ENCODE measurements around the gene SNX14. TPM values are rescaled to one million over a fixed set of nuclear protein-coding genes. Genes with fewer than 3 reads are reported as not detected.

Gene SNX14
- total and polyA plus RNA-seq, 4 donors = 10.9 to 85.1 (median 81.8) TPM

DNA sequence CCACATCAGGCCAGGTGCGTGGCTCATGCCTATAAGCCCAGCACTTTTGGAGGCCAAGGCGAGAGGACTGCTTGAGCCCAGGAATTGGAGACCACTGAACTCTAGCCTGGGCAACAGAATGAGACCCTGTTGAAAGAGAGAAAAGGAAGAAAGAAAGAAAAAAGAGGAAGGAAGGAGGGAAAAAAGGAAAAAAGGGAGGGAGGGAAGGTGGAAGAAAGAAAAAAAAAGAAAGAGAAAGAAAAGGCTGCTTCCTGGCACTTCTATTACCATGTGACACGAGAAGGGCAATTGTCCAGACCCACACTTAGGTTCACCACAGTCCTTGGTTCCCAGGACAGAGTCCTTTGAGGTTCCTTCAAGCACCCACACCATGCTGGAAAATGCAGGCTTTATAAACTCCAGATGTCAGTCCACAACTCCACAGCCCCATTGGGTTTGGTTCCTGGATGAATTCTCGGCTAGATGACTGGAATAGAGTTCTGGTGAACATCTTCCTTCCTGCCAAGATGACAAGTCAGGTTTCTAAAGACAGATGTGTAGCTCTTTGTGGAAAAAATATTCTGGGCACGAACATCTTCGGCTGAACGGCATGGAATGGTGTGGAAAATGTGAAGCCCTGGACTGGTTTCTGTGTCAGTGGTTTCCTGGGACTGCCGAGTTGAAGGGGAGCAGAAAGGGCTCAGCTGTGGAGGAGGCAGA lies 111.3 kb downstream of the SNX14 start:
- intact Hi-C loops (cut with DNase I) = loop anchor here (2.0 to 5.0 kb wide), 4 partner anchors 32 to 128 kb away; partner anchors contain the start of gene NT5E (in 1 of the 2)
- DNase-seq (no peak), ATAC-seq (ENCODE audit: low FRiP score) (peak; percentile 33)
- no peaks in the 10 kb centered on the region for H3K9me3 ChIP-seq (ENCODE audit: control insufficient read depth, low read length)
- H3K27me3 ChIP-seq (ENCODE audit: control insufficient read depth in 1 of 2, insufficient read depth in 2 of 2, low read length in 1 of 2) = no peaks in the 10 kb centered on the region
- 56 to 58% methylated on average over 8 of the region's 8 CpGs for WGBS, 2 donors
- peak overlapping the region in 1 of 2 donors; percentile 52 for H3K27ac ChIP-seq (ENCODE audit: low read depth in 1 of 2, low read length in 2 of 2)
- H3K4me3 ChIP-seq (ENCODE audit: low read length in 2 of 2) = no peak overlapping the region
- H3K4me1 ChIP-seq (ENCODE audit: control insufficient read depth in 1 of 2, insufficient read depth in 2 of 2, low read length in 2 of 2) = no peaks in the 10 kb centered on the region
- H3K36me3 ChIP-seq (ENCODE audit: control insufficient read depth in 1 of 2, insufficient read depth in 2 of 2, low read length in 1 of 2) = peaks cover under 1 to 2% of the 10 kb centered on the region in 2 donors

- Histone ChIP-seq H3K27ac (ENCODE audit: low read depth in 1 of 2, low read length in 2 of 2) (no peak overlapping the region), H3K27me3 (ENCODE audit: control insufficient read depth in 1 of 2, insufficient read depth in 2 of 2, low read length in 1 of 2) (no peaks in the 10 kb centered on the region), H3K9me3 (ENCODE audit: control insufficient read depth, low read length) (peaks cover 5% of the 10 kb centered on the region), H3K36me3 (ENCODE audit: control insufficient read depth in 1 of 2, insufficient read depth in 2 of 2, low read length in 1 of 2) (peaks cover 2 to 3% of the 10 kb centered on the region in 2 donors), H3K4me1 (ENCODE audit: control insufficient read depth in 1 of 2, insufficient read depth in 2 of 2, low read length in 2 of 2) (peaks cover 0 to 2% of the 10 kb centered on the region in 2 donors), H3K4me3 (ENCODE audit: low read length in 2 of 2) (no peak overlapping the region)
- no peak for DNase-seq
- intact Hi-C loops (cut with DNase I) = no loop called here
- no peak for ATAC-seq (ENCODE audit: low FRiP score)
- WGBS, 2 donors = 81 to 90% methylated on average over 1 of the region's 1 CpG
These were observed 114.5 kb downstream of the SNX14 start for GRCh38 chr6:85479208-85479607.

DNA sequence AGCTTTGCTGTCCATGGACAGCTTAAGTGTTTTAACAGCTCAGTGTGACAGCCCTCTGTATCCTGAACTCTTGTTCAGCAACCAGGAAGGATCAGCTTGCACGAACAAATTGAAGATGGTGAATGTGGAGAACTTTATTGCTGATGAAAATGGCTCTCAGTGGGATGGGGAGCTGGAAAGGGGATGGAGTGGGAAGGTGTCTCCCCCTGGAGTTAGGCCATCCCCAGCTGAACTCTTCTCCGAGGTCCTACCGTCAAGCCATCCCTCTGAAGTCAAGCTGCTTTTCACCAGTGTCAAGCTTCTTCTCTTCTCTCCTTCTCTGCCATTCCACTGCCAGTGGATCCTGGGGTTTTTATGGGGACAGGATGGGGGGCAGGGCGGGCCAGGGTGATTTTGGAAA lies 117.1 kb downstream of the SNX14 start:
- DNase-seq (no peak), ATAC-seq (ENCODE audit: low FRiP score) (no peak)
- Histone ChIP-seq H3K4me3 (ENCODE audit: low read length in 2 of 2) (no peak overlapping the region), H3K4me1 (ENCODE audit: control insufficient read depth in 1 of 2, insufficient read depth in 2 of 2, low read length in 2 of 2) (peaks cover 0 to 5% of the 10 kb centered on the region in 2 donors), H3K36me3 (ENCODE audit: control insufficient read depth in 1 of 2, insufficient read depth in 2 of 2, low read length in 1 of 2) (peaks cover 2 to 3% of the 10 kb centered on the region in 2 donors), H3K27ac (ENCODE audit: low read depth in 1 of 2, low read length in 2 of 2) (no peak overlapping the region), H3K27me3 (ENCODE audit: control insufficient read depth in 1 of 2, insufficient read depth in 2 of 2, low read length in 1 of 2) (no peaks in the 10 kb centered on the region), H3K9me3 (ENCODE audit: control insufficient read depth, low read length) (peaks cover 5% of the 10 kb centered on the region)
- WGBS, 2 donors = 98 to 100% methylated on average over 4 of the region's 4 CpGs
- intact Hi-C loops (cut with DNase I) = no loop called here

DNA sequence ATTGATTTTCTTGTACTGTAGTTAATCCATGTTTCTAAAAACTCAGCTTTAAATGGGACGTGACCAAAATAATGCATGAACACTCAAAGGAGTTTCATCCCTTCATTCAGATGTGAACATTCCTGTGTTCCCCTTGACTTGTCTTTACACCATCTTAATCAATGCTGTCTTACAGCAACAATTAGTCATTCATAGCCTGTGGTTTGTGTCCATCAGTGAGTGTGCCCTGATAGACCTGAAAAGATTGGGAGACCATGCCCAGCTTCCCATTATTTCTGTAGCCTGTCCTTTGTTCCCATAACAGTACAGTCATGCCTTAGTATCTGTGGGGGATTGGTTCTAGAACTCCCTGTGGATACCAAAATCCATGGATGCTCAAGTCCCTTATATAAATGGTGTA lies 119.9 kb downstream of the SNX14 start:
- DNase-seq = no peak
- Histone ChIP-seq H3K27ac (ENCODE audit: low read depth in 1 of 2, low read length in 2 of 2) (peak overlapping the region in 1 of 2 donors; percentile 6), H3K4me3 (ENCODE audit: low read length in 2 of 2) (no peak overlapping the region), H3K9me3 (ENCODE audit: control insufficient read depth, low read length) (peaks cover 5% of the 10 kb centered on the region), H3K27me3 (ENCODE audit: control insufficient read depth in 1 of 2, insufficient read depth in 2 of 2, low read length in 1 of 2) (no peaks in the 10 kb centered on the region), H3K36me3 (ENCODE audit: control insufficient read depth in 1 of 2, insufficient read depth in 2 of 2, low read length in 1 of 2) (peaks cover 0 to 3% of the 10 kb centered on the region in 2 donors), H3K4me1 (ENCODE audit: control insufficient read depth in 1 of 2, insufficient read depth in 2 of 2, low read length in 2 of 2) (peaks cover 2 to 5% of the 10 kb centered on the region in 2 donors)
- 97 to 98% methylated on average over 1 of the region's 1 CpG for WGBS, 2 donors
- ATAC-seq (ENCODE audit: low FRiP score) = no peak
- intact Hi-C loops (cut with DNase I) = loop anchor here in 1 of 2 donors (5.0 kb wide), 1 partner anchor 71 kb away; no protein-coding TSS in a partner anchor

DNA sequence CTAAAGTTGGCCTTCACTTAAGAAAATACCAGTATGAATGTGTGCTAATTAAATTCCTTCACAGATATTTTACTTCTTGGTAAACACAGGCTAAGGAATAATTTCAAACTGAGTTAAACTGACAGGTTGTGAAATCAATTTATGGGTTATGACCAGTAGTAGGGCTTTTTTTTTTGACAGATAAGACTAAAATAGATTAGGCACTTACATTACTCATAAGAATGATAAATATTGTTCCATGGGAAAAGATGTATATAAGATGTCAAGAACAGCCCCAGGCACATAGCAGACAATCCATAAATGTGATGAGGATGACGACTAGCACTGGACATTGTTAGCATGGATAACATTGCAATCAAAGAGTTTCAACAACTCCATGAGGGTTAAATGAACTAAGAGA lies 120.9 kb downstream of the SNX14 start:
- Histone ChIP-seq H3K27me3 (ENCODE audit: control insufficient read depth in 1 of 2, insufficient read depth in 2 of 2, low read length in 1 of 2) (no peaks in the 10 kb centered on the region), H3K4me1 (ENCODE audit: control insufficient read depth in 1 of 2, insufficient read depth in 2 of 2, low read length in 2 of 2) (peaks cover 2 to 5% of the 10 kb centered on the region in 2 donors), H3K4me3 (ENCODE audit: low read length in 2 of 2) (no peak overlapping the region), H3K27ac (ENCODE audit: low read depth in 1 of 2, low read length in 2 of 2) (peak overlapping the region; percentile 51 to 78), H3K36me3 (ENCODE audit: control insufficient read depth in 1 of 2, insufficient read depth in 2 of 2, low read length in 1 of 2) (peaks cover 0 to 3% of the 10 kb centered on the region in 2 donors), H3K9me3 (ENCODE audit: control insufficient read depth, low read length) (peaks cover 5% of the 10 kb centered on the region)
- no peak for DNase-seq
- ATAC-seq (ENCODE audit: low FRiP score) = no peak
- intact Hi-C loops (cut with DNase I) = loop anchor here in 1 of 2 donors (5.0 kb wide), 1 partner anchor 70 kb away; no protein-coding TSS in a partner anchor
- 22 to 39% methylated on average over 1 of the region's 1 CpG for WGBS, 2 donors

DNA sequence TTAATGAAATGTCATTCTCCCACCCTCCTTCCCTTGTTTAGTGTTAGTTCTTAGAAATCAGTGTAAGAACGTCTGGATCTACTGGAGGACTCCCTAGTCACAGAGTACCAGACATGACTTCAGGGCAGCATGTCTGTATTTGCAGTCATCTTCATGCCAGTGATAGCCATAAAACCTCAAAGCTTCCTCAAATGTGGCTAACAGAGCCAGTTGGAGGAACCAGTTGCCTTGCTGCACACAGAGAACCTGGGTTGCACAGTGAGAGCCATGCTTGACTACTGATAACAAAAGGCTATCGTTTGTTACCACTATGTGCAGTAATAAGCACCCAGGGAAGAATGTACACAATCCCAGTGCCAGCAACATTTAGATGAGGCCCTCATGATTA lies 123.6 kb downstream of the SNX14 start:
- WGBS, 2 donors = 37 to 47% methylated on average over 2 of the region's 2 CpGs
- ATAC-seq (ENCODE audit: low FRiP score) = no peak
- Histone ChIP-seq H3K27ac (ENCODE audit: low read depth in 1 of 2, low read length in 2 of 2) (peak overlapping the region in 1 of 2 donors; percentile 4), H3K36me3 (ENCODE audit: control insufficient read depth in 1 of 2, insufficient read depth in 2 of 2, low read length in 1 of 2) (no peaks in the 10 kb centered on the region), H3K4me3 (ENCODE audit: low read length in 2 of 2) (no peak overlapping the region), H3K9me3 (ENCODE audit: control insufficient read depth, low read length) (no peaks in the 10 kb centered on the region), H3K4me1 (ENCODE audit: control insufficient read depth in 1 of 2, insufficient read depth in 2 of 2, low read length in 2 of 2) (peaks cover 2 to 3% of the 10 kb centered on the region in 2 donors), H3K27me3 (ENCODE audit: control insufficient read depth in 1 of 2, insufficient read depth in 2 of 2, low read length in 1 of 2) (no peaks in the 10 kb centered on the region)
- intact Hi-C loops (cut with DNase I) = loop anchor here in 1 of 2 donors (5.0 kb wide), 1 partner anchor 68 kb away; no protein-coding TSS in a partner anchor
- DNase-seq = no peak

GRCh38 chr6:85469276-85470022 lies 124.2 kb downstream of the SNX14 start:
- no peak for ATAC-seq (ENCODE audit: low FRiP score)
- H3K27ac ChIP-seq (ENCODE audit: low read depth in 1 of 2, low read length in 2 of 2) = peak overlapping the region; percentile 47 to 53
- H3K4me3 ChIP-seq (ENCODE audit: low read length in 2 of 2) = no peak overlapping the region
- no peaks in the 10 kb centered on the region for H3K36me3 ChIP-seq (ENCODE audit: control insufficient read depth in 1 of 2, insufficient read depth in 2 of 2, low read length in 1 of 2)
- intact Hi-C loops (cut with DNase I) = loop anchor here (5.0 to 10.0 kb wide), 2 partner anchors 67 to 715 kb away; no protein-coding TSS in a partner anchor
- peaks cover 2 to 3% of the 10 kb centered on the region in 2 donors for H3K4me1 ChIP-seq (ENCODE audit: control insufficient read depth in 1 of 2, insufficient read depth in 2 of 2, low read length in 2 of 2)
- DNase-seq = no peak
- H3K9me3 ChIP-seq (ENCODE audit: control insufficient read depth, low read length) = no peaks in the 10 kb centered on the region
- WGBS, 2 donors = 47 to 49% methylated on average over 2 of the region's 2 CpGs
- H3K27me3 ChIP-seq (ENCODE audit: control insufficient read depth in 1 of 2, insufficient read depth in 2 of 2, low read length in 1 of 2) = no peaks in the 10 kb centered on the region

DNA sequence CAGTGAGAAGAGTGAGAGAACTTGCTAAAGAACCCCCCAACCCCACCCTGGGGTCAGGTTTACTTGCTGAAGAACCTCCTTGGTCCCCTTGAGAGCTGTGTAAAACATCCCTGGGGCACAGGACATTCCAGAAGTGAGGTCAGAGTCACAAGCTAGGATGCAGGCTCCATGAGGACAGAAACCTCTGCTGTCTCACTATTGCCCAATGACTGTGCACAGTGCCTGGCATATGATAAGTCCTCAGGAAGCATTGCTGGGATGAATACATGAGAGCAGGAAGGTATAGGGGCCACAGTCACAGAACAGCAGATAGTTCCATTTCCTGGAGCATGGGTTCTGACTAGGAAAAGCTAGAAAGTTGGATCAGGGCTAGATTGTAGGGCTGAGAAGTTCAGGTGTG lies 125.3 kb downstream of the SNX14 start:
- Histone ChIP-seq H3K9me3 (ENCODE audit: control insufficient read depth, low read length) (no peaks in the 10 kb centered on the region), H3K36me3 (ENCODE audit: control insufficient read depth in 1 of 2, insufficient read depth in 2 of 2, low read length in 1 of 2) (no peaks in the 10 kb centered on the region), H3K27ac (ENCODE audit: low read depth in 1 of 2, low read length in 2 of 2) (peak overlapping the region; percentile 38 to 56), H3K4me3 (ENCODE audit: low read length in 2 of 2) (no peak overlapping the region), H3K4me1 (ENCODE audit: control insufficient read depth in 1 of 2, insufficient read depth in 2 of 2, low read length in 2 of 2) (peaks cover 2 to 3% of the 10 kb centered on the region in 2 donors), H3K27me3 (ENCODE audit: control insufficient read depth in 1 of 2, insufficient read depth in 2 of 2, low read length in 1 of 2) (no peaks in the 10 kb centered on the region)
- intact Hi-C loops (cut with DNase I) = loop anchor here in 1 of 2 donors (10.0 kb wide), 1 partner anchor 714 kb away; no protein-coding TSS in a partner anchor
- DNase-seq = no peak
- no peak for ATAC-seq (ENCODE audit: low FRiP score)
